ENCODE measurements around the gene SOX6.

Gene SOX6

DNA sequence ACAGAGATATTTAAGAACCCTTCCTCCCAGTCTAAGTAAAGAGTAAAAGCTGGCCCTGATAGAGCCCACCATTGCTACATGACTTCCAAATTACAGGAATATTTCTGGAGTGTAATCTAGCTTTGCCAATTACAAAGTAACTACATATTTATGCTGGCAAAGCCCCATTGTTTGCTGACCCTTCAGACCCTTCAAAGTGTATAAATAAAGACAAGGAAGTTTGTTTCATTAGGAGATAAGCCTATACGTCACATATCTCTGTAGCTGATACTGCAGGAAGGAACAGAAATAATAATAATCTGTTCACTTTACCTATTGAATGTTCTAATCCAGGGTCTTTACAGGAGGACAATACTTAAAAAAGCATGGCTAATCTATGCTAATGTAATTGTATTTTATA, 375.1 kb downstream of the SOX6 start:
- no peak for DNase-seq

DNA sequence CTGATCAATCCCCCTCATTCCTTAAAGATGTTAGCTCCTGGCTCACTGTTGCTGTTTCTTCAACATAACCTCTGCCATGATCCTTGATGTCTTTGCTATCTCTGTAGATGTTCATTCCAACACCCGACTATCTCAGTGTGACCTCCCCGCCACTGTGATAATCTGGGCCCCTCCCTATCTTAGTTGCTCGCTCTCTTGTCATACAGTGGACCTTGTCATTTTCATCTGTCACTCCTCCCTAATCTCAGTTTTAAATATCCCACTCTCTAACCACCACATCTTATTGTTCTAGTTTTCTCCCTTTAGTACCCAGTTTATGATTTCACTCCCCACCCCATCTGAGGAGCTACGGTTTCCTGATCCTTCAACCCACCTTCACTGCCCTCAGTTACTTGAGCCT, 379.2 kb downstream of the SOX6 start:
- DNase-seq, result no peak

DNA sequence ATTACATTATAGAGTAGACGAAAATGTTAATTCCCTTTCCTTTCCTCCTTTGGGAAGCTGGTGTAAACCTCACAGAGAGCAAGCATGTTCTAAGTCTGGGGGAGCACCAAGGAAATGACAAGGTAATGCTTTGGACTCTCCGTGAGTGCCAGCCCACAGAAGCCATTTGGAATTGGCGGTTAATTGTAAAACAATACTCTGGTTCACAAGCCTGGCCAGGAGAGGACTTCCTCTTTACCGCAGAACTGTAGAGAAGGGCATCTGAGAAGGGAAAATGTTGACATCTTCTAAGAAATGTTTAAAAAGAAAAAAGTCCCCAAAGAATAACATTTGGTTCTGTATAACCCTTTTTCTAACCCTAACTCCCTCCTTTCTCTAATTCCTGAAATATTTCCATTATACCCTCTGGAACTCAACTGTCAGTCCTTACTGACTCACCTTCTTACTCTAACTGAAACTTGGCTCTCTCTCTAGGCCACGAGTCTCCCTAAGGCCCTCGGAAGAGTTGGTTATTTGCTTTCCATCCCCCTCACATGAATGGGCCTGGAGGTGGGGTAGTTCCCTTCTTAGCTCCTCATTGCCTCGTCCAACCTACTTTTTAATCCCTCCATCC, 379.8 kb downstream of the SOX6 start:
- DNase-seq, result no peak

DNA sequence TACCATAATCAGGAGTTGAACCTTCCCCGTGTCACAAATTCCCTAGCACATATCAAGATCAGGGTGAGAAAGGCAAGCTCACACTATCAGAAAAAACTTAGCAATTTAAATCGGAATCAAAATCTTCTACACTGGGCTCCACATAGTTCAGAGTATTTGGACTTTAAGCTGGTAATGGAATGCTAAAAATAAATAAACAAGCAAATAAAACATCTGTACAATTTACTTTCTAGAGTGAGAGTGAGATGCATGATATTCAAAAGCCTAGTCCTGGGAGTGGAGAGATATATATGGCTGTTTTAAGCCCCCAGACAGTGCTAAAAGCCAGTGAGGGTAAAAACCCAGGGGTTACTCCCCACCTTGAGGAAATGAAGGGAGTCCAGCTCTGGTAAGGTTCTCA, 380.6 kb downstream of the SOX6 start:
- DNase-seq, result no peak

DNA sequence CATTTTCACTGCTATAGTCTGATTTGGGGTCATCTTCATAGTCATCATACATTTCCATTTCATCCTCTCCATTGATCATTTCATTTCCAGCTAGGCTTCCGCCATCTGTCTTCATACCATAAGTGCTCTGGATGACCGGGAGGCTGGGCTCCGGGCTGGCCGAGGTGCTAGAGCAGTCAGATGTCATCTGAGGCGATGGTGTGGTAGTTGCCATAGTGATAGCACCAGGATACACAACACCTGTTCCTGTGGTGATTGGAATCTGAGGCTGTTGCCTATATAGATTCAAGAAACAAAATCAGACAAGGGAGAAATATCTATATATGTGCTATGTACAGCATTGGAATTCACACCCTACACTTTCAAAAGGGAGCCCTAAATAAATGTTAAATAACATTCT, 383.5 kb downstream of the SOX6 start:
- DNase-seq, result no peak

DNA sequence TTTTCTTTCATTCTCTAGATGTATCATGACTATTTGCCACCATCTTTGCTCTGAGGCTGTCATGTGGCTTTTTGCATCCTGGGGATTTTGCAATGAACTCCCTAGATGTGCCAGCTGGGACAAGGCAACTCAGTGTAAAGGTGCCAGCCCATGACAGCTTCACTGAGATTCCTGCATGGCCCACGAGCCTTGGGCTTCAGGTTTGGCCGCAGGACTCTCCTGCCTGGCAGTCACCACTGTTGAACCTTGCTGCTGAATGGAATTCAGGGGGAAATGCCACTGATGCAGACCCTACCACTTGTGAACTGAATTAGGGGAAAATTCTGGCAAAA, 385.2 kb downstream of the SOX6 start:
- DNase-seq, result no peak

DNA sequence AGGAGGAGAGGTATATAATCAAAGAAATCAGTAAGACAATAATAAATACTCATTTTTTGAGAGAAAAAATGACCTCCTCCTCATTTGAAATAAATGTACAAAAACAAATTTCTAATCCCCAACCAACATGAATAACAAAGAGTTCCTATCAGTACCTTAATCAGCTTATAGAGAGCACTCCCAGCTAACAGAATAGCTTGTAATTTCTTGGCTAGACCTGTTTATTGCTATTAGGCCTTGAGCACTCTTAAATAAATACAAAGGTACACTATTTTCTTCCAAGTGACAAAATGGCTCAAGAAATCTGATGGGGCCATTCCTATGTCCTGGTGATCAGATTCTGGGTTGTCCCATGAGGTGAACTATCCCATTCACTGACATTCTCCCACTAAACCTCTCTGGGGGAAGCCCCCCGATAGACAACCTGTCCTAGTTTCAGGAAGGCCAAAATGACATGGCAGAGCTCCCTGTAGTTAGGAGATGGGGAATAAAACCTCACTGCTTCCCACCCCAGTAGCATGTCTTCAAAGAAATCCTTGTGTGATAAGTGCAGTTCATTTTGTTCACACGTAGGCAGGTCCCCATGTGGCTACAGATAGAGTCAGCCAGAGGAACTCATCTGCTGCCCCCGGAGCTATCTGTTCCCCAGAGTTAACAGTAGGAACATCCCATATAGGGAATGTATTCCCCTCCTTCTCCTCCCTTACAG, 385.7 kb downstream of the SOX6 start:
- DNase-seq, result no peak

DNA sequence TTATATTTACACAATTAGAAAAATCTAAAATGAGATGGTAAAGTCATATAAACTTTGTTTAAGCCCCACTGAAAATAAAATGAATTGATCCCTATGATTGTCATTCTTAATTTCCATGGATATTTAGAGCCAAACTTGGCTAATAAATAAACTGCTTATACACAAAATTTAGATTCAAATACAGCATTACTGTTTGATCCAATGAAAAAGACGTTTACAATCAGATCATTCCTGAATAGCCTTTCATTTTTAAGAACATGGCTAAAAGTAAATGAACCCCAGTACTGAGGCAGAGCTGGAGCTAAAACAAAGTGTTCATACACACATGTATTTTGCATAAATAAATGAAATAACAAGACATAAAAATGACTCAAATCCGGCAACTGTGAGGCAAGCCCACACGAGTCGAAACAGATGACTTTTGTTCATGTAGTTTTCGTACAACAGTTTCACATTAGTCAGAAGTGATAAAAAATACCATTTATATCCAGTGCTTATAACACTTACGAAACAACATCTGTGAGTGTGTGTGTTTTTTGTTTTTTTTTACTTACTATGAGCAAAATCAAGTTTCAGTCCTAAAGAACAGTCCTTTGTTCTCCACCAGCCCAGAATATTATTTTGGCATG, 386.5 kb downstream of the SOX6 start:
- DNase-seq, result no peak

DNA sequence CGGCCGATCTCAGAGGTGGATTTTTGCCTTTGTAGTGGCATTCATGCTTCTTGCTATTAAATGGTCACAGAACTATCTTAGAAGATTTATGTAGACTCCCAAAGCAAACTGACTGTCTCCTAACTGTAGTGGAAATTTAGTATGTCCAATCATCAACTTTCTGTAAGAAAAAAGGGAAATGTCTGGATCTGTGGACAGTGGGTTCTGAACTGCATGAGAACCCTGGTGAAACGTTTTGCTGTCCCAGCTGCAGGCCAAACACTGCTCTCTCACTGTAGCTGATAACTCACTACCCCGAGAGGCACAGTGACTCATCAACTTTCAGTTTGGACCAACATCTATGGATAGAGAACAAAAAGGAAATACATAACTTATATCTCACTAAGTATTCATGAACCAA, 387.1 kb downstream of the SOX6 start:
- no peak for DNase-seq

DNA sequence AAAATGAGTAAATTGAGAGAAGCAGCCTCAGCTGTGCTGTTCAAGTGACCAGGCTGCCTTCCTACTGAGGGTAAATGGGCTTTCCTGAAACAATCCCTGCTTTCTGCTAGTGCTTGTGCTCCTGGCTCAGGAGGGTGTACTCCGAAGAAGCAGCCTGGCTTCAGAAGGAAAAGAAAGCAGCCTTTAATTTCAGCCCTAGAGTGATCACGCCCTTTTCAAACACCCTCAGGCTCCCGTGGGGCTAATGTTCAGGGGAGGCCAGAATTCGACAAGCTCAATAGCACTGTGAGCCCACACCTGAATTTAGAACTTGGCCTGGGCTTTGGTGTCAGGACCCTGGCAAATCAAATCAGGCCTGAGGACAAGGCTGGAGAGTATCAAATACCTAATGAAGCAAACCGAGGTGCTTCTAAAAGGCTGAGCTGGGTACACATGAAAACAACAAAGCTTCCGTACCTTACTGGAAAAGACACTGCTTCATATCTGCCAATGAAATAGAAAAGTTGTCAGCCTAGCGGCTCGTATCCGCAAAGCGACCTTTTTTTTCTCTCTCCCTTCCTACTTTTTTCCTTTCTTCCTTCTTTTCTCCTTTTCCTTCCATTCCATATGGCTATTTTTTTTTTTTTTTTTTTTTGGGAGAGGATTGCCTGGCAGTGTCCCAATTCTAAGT, 387.8 kb downstream of the SOX6 start:
- DNase-seq, result no peak

DNA sequence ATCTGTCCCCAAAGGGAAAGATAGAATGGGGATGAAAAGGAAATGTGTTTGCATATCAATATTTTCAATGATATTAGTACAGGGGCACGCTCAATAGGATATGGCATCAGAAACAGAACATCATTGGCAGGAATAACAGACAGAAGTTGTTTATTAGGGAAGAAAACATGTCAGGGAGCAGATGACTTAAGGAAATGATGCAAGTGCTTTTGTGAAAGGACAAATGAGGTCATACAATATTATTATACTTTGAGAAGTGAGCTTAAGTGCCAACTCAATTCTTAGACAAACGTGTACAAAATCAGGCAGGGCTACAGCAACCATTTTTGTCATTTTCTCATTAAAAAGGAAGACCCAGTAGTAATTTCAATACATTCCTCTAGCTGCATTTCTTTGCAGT, 388.4 kb downstream of the SOX6 start:
- DNase-seq, result no peak

DNA sequence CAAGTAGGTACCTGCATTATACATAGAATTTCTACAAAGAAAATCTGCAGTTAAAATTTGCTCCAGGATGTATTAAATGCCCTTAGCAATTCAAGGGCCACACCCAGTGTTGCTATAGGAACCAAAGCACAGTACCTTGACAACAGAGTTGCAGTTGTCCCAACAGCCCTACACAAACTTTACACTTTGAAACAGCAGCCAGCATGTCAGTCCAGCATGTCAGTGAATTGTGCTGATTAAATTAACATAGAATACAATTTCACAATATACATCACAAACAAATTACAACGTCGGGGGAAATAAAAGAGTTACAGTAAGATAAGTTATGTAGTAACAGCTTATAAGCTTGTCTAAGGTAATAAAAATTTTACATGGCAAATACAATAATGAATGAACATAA, 389.2 kb downstream of the SOX6 start:
- no peak for DNase-seq

DNA sequence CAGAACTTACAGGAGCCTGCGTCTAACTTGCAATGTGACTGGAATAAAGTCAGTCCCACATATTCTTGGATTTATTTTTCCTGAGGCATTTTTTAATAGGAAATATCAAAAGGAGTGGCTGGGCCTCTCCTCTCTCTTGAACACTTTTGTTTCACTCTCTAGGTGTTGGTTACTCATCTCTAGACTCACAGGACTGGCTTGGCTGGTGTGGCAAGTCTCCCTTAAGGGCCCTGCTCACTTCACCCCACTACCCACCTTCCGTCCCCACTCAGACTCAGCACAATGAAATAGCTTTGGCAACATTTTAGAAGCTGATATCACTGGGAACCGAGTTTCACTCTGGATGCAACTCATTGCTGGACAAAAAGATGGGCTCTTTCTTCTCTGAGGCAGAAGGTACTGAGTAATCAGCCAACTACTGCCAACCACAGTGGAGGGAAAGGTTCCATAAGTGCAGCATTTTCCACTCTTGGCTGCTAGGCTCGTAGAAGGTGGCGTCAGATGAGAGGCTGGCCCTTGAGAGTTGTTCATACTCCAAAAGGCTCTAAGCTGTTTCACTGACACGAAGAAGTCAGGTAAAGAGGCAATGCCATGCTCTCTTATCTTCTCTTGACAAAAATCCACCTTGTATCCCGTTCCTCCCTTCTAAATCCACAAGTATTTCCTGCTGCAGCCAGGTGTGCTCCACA, 390.6 kb downstream of the SOX6 start:
- DNase-seq, result no peak

DNA sequence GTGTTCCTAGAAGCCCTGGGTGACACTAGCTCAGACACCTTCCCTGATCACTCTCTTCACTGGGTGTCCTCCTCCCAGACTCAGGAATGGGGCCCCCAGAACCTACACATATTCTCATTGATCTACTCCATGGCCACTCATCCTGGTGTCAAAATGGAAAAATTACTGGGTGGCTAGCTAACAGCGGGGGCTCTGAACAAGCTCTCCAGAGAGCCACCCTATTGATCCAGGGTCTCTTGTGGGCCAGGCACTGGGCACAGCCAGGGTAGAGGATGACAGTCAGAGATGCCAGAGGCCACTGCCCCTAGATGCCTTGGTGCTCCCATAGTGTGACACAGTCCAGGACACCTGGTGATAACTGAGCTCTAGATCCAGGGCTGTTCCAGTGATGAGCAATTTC, 393.1 kb downstream of the SOX6 start:
- DNase-seq, result no peak

DNA sequence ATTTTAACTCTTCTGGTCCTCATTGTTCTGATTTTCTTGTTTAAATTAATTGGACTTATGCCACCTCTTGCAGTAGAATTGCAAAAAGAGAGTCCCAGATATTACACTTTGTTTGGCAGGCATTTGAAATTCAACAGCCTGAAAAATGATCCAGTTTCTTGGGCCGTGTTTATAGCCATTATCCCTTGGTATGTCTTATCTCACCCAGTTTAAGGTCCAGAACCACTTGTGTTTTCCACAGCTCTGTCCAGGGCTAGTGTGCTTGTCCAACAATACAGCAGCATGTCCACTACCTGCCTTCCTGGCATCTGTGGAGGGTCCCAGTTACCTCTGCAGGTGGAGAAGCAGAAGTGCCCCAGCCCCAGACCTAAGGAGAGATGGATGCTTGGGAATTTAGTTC, 397.4 kb downstream of the SOX6 start:
- DNase-seq, result no peak

DNA sequence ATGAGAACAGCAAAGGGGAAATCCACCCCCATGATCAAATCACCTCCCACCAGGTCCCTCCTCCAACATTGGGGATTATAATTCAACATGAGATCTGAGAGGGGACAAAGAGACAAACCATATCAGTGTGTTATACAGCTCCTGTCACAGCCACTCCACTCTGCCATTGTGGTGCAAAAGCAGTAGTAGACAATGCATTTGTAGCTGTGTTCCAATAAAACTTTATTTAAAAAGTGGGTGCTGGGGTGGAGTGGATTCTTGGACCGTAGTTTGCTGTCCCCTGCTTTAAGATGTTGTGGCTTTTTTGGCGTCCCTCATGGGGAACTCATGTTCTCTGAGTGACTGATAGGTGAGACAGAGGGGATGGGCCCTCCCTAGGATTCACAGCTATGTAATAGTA, 399.1 kb downstream of the SOX6 start:
- no peak for DNase-seq

DNA sequence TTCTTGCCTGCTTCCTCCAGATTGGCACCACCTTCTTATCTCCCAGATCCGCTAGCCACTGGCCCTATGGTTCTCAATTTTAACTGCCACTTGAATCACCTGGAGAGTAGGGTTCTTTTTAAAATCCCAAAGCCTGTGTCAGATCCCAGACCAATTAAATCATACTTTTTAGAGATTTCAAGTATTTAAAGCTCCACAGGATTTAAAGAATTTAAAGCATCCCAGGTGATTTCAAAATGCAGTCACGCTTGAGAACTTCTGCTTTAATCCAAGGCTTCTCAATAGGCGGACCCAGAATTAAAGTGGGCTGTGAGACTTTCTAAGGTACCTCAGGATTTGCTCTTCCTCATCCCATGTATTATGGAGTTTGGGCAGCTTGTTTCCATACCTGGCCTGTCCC, 400.0 kb downstream of the SOX6 start:
- no peak for DNase-seq

DNA sequence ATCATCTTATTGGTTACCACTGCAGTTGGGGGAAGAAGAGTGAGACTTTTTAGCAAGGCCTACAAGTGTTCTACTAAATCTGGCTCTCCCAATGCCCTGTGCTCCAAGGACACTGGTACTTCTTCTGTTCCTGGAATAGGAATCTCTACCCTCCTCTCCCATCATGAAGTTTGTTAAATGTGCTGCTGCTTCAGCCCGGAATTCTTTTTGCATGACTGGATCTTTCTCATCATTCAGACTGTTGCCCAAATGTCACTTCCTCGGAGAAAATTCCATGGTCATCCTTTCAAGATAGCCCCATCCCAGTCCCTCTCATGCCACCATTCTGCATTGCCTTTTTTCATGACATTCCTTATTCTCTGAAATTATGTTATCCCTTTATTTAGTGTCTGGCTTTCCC, 400.8 kb downstream of the SOX6 start:
- no peak for DNase-seq

DNA sequence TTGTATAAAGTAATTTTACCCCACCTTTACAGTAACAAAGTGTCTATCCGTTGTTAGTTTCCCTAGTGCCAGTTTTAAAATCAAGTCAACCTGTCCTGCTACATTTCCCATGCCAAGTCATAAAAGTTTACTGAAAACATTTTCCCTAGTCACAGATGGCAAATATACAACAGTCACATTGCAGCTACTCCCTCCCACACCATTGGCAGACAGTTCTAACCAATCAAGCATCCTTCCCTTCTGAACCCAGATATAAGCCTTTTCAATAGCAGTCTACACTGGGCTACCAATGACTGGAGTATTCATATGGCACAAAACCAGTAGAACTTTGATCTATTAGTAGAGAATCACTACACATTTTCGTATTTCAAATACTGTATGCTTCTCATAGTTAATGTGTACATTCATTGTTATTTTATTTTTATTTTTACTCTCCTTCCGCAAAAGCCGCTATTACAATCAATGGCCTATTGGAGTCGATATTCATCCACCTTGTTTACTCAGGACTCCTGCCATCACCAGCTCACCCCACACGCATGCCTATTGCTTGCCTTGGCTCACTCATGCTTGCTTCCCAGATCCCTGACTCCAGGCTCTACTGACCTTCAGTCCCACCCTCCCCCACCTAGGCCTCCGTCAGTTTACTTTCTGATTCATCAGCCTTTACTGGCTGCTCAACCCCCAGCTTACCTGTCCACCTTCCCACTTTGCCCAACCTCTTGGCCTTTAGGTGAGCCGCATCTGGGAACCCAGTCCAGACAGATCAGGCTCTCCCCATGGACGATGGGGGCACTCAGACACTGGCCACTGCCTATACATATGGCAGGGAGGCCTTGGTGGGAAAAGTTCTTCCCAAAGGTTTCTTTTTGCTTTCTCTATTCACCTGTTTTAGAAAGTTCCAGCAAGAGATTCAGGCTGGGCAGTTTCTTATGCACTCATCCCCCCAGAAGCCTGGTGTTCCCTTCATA, 408.4 kb downstream of the SOX6 start:
- DNase-seq, result no peak

DNA sequence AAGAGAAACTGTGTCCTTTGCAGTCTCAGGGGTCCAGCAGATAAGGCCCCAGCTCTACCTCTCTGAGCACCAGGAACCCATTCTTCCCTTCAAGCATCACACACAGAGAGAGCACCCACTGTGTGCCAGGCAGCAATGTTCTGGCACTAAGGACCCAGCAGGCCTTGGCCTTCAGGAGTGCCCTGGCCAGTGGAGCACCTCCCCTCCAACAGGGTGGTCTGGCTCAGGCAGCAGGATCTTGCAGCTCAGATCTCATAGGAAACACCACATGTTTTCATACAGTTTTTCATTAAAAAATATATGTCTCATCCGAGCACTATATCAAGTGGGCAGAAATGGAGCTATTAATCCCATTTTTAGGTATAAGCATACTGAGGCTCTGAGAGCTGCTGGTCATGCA, 410.6 kb downstream of the SOX6 start:
- no peak for DNase-seq

DNA sequence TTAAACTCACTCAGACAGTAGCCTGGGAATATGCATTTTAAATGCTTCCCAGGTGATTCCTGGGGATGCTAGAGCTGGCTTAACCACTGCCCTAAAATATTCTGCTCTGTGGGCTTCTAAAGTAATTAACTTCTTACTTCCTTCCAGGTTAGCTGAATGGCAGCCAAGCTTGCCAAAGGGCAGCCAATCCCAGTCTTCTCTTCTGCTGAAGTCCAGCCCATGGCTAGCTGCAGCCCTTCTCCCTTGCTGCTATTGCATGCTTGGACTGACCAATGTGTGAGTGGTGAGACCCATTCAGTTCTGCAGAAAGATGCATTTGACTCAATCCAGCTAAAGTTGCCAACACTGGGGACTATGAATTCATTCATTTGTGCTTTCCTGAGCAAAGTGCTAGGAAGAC, 411.9 kb downstream of the SOX6 start:
- no peak for DNase-seq

DNA sequence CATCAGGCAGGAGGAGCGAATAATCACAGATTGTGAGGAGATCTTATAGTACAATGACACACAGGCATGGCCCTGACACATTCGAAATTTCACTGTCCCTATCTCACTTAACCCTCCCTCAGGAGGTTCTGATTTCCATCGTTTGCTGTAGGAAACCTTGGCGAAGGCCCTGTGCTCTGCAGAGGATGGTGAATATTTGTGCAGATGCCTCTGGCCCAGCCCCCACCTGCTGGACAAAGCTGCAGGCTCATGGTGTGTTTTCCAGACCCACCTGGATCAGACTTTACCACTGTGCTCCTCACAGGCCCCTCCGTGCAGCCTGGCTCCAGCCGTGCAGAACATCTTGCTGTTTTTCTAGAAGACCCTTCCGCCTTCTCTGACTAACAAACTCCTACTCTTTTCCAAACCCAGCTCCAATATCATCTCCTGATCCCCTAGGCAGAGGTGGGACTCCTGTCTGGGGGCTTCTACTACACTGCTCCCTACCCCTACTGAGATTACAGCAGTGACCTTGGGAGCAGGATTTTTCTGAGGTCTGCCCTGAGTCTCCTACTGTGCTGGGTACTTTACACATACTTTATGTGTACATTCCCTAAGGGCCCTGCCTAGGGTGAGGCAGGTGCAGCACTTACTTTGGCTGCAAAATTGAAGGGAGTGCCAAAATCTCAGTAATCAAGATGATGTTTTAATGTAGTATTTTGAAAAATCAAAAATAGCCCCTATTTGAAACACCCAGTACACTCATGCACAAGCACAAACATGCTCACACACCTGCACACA, 412.7 kb downstream of the SOX6 start:
- no peak for DNase-seq
